NCI-H2081 (cell line): ENCODE measurements around the gene ELMOD1.
A peak's percentile ranks its signal among the peaks of the same experiment; 100 is the strongest.

Experiments
- DNase-seq, 2 experiments: peaks; one replicate each; lab custom pipeline; 2025; lab: John Stamatoyannopoulos, UW

ELMOD1 gene

GRCh38 chr11:107688322-107688918 is 97.5 kb downstream of the ELMOD1 start:
- DNase-seq, result no peak

- peak; percentile 59 to 68 for DNase-seq
Observed at GRCh38 chr11:107689317-107690202, 98.6 kb downstream of the ELMOD1 start.

- no peak for DNase-seq
Observed at GRCh38 chr11:107691000-107691750, 100.2 kb downstream of the ELMOD1 start.

GRCh38 chr11:107695446-107695845 is 104.5 kb downstream of the ELMOD1 start:
- DNase-seq, result no peak

- DNase-seq, result no peak
Observed at GRCh38 chr11:107696140-107696539, 105.2 kb downstream of the ELMOD1 start.

GRCh38 chr11:107697291-107697690 is 106.3 kb downstream of the ELMOD1 start:
- DNase-seq, result no peak

GRCh38 chr11:107699371-107700285 is 108.7 kb downstream of the ELMOD1 start:
- DNase-seq, result no peak

- DNase-seq, result no peak
Observed at GRCh38 chr11:107702109-107702660, 111.2 kb downstream of the ELMOD1 start.

GRCh38 chr11:107702723-107703122 is 111.8 kb downstream of the ELMOD1 start:
- no peak for DNase-seq

GRCh38 chr11:107704451-107704850 is 113.5 kb downstream of the ELMOD1 start:
- no peak for DNase-seq

- no peak for DNase-seq
Observed at GRCh38 chr11:107705027-107705426, 114.1 kb downstream of the ELMOD1 start.

- no peak for DNase-seq
Observed at GRCh38 chr11:107706531-107706930, 115.6 kb downstream of the ELMOD1 start.

GRCh38 chr11:107707215-107707671 is 116.3 kb downstream of the ELMOD1 start:
- no peak for DNase-seq

GRCh38 chr11:107707807-107708206 is 116.9 kb downstream of the ELMOD1 start:
- DNase-seq, result no peak

GRCh38 chr11:107708792-107709191 is 117.8 kb downstream of the ELMOD1 start:
- DNase-seq, result no peak

- DNase-seq, result no peak
Observed at GRCh38 chr11:107710301-107710700, 119.4 kb downstream of the ELMOD1 start.

- no peak for DNase-seq
Observed at GRCh38 chr11:107711861-107712755, 121.2 kb downstream of the ELMOD1 start, which contains the start of gene SLN. Gene SLN, minus strand, starts transcription at chr11:107712056.

GRCh38 chr11:107713009-107713408 is 122.1 kb downstream of the ELMOD1 start:
- DNase-seq, result peak in 1 of 2 experiments; percentile 49
